Astrocyte (in vitro differentiated cells and primary cell): ENCODE results near the gene MAPKAPK2. TPM values are rescaled to one million over a fixed set of nuclear protein-coding genes. Genes with fewer than 3 reads are reported as not detected.

Source experiments
- DNase-seq: peaks from one replicate; pipeline ENCODE4 v3.0.0-alpha.2; 2010; ENCODE audit warnings: low read depth
- FAIRE-seq: peaks from 2 replicates; lab custom pipeline; 2011; peaks lifted over from hg19 to GRCh38; lab: Jason Lieb, UNC
- H2AFZ ChIP-seq: 2 replicates; pipeline ENCODE4 v1.6.0; 2012; ENCODE audit warnings: low read depth, low read length, inconsistent platforms
- H3K27ac ChIP-seq: 2 replicates; pipeline ENCODE4 v1.5.1; 2011; ENCODE audit warnings: low read depth, low read length, inconsistent platforms
- H3K27me3 ChIP-seq: 2 replicates; pipeline ENCODE4 v1.6.0; 2011; ENCODE audit warnings: low read length, inconsistent platforms; ENCODE audit not compliant: insufficient read depth
- H3K36me3 ChIP-seq: 2 replicates; pipeline ENCODE4 v1.5.1; 2011; ENCODE audit warnings: low read length, inconsistent platforms; ENCODE audit not compliant: insufficient read depth
- H3K4me1 ChIP-seq: 2 replicates; pipeline ENCODE4 v1.5.1; 2011; ENCODE audit warnings: low read length, inconsistent platforms; ENCODE audit not compliant: insufficient read depth
- H3K4me2 ChIP-seq: 2 replicates; pipeline ENCODE4 v1.6.0; 2012; ENCODE audit warnings: low read length, inconsistent platforms
- H3K4me3 ChIP-seq: 2 replicates; pipeline ENCODE4 v1.5.1; 2011; ENCODE audit warnings: low read depth, mild to moderate bottlenecking, low read length, inconsistent platforms; ENCODE audit not compliant: insufficient read depth
- H3K79me2 ChIP-seq: 2 replicates; pipeline ENCODE4 v1.6.0; 2012; ENCODE audit warnings: mild to moderate bottlenecking, low read length, inconsistent platforms; ENCODE audit not compliant: insufficient read depth
- H3K9ac ChIP-seq: 2 replicates; pipeline ENCODE4 v1.6.0; 2012; ENCODE audit warnings: mild to moderate bottlenecking, low read length, inconsistent platforms
- H3K9me3 ChIP-seq: 2 replicates; pipeline ENCODE4 v1.5.1; 2012; ENCODE audit warnings: low read depth, mild to moderate bottlenecking, low read length, inconsistent platforms; ENCODE audit not compliant: insufficient read depth
- H4K20me1 ChIP-seq: 2 replicates; pipeline ENCODE4 v1.6.0; 2012; ENCODE audit warnings: low read length, inconsistent platforms; ENCODE audit not compliant: insufficient read depth
- H3K27ac Mint-ChIP-seq: one replicate; pipeline ENCODE4 v1.8.0; 2021; ENCODE audit warnings: mild to moderate bottlenecking, mixed read lengths; ENCODE audit not compliant: unreplicated experiment
- H3K27me3 Mint-ChIP-seq: one replicate; pipeline ENCODE4 v1.8.0; 2021; ENCODE audit warnings: low read depth, mixed read lengths; ENCODE audit not compliant: unreplicated experiment
- H3K36me3 Mint-ChIP-seq: one replicate; pipeline ENCODE4 v1.8.0; 2021; ENCODE audit warnings: low read depth, mixed read lengths; ENCODE audit not compliant: unreplicated experiment
- H3K4me1 Mint-ChIP-seq: one replicate; pipeline ENCODE4 v1.8.0; 2021; ENCODE audit warnings: low read depth, mixed read lengths; ENCODE audit not compliant: unreplicated experiment
- H3K4me3 Mint-ChIP-seq: one replicate; pipeline ENCODE4 v1.8.0; 2021; ENCODE audit warnings: mild to moderate bottlenecking, moderate library complexity, mixed read lengths; ENCODE audit not compliant: unreplicated experiment
- H3K9me3 Mint-ChIP-seq: one replicate; pipeline ENCODE4 v1.8.0; 2021; ENCODE audit warnings: mild to moderate bottlenecking, mixed read lengths; ENCODE audit not compliant: unreplicated experiment
- CTCF ChIP-seq: IDR thresholded peaks from 2 replicates; pipeline ENCODE4 v1.5.1; 2011; ENCODE audit warnings: low read depth, mild to moderate bottlenecking, inconsistent platforms, low read length, moderate library complexity; ENCODE audit not compliant: insufficient read depth
- EZH2 ChIP-seq: IDR thresholded peaks from 2 replicates; pipeline ENCODE4 v1.6.1; 2012; ENCODE audit warnings: mild to moderate bottlenecking, low read length, inconsistent platforms; ENCODE audit not compliant: insufficient read depth
- total RNA-seq: library from RNA; stranded (reverse); gene quantifications from 2 replicates; pipeline ENCODE4 v1.2.1, GENCODE V29; 2021

The MAPKAPK2 gene
- total RNA-seq, 1 donor from 2014 or later = 108 TPM

- no peak for FAIRE-seq
- DNase-seq = peak; percentile 45
Measured at GRCh38 chr1:206714331-206715058, 29.8 kb downstream of the MAPKAPK2 start.

GRCh38 chr1:206715120-206715519, 30.4 kb downstream of the MAPKAPK2 start:
- Mint-ChIP-seq H3K9me3 (no peaks in the 10 kb centered on the region), H3K4me3 (no peak overlapping the region), H3K36me3 (peaks cover 3% of the 10 kb centered on the region), H3K4me1 (peaks cover 50% of the 10 kb centered on the region), H3K27ac (no peak overlapping the region), H3K27me3 (no peaks in the 10 kb centered on the region)
- Histone ChIP-seq H2AFZ (no peak overlapping the region), H3K27me3 (no peaks in the 10 kb centered on the region), H3K9me3 (no peaks in the 10 kb centered on the region), H3K4me2 (no peak overlapping the region), H3K4me1 (peaks cover 18% of the 10 kb centered on the region), H3K36me3 (no peaks in the 10 kb centered on the region), H4K20me1 (peaks cover 99% of the 10 kb centered on the region), H3K9ac (no peak overlapping the region), H3K79me2 (peaks cover 100% of the 10 kb centered on the region), H3K4me3 (no peak overlapping the region), H3K27ac (no peak overlapping the region)
- no peak for FAIRE-seq
- DNase-seq = no peak
- no peak for TF ChIP-seq EZH2
- TF ChIP-seq CTCF = no peak

More at GRCh38 chr1:206714331-206715058, 29.8 kb downstream of the MAPKAPK2 start:
- Histone ChIP-seq H4K20me1 (peaks cover 99% of the 10 kb centered on the region), H3K9me3 (no peaks in the 10 kb centered on the region), H3K36me3 (no peaks in the 10 kb centered on the region), H2AFZ (no peak overlapping the region), H3K4me1 (peaks cover 23% of the 10 kb centered on the region), H3K79me2 (peaks cover 100% of the 10 kb centered on the region), H3K9ac (no peak overlapping the region), H3K4me2 (no peak overlapping the region), H3K4me3 (no peak overlapping the region), H3K27me3 (no peaks in the 10 kb centered on the region), H3K27ac (no peak overlapping the region)
- Mint-ChIP-seq H3K27me3 (no peaks in the 10 kb centered on the region), H3K36me3 (peaks cover 3% of the 10 kb centered on the region), H3K4me1 (peaks cover 49% of the 10 kb centered on the region), H3K27ac (no peak overlapping the region), H3K9me3 (no peaks in the 10 kb centered on the region), H3K4me3 (no peak overlapping the region)
- TF ChIP-seq CTCF (no peak), EZH2 (no peak)

GRCh38 chr1:206715552-206716158, 30.9 kb downstream of the MAPKAPK2 start:
- Histone ChIP-seq H3K4me1 (peaks cover 14% of the 10 kb centered on the region), H3K27ac (no peak overlapping the region), H4K20me1 (peaks cover 99% of the 10 kb centered on the region), H3K4me3 (no peak overlapping the region), H3K9me3 (no peaks in the 10 kb centered on the region), H3K27me3 (no peaks in the 10 kb centered on the region), H3K36me3 (no peaks in the 10 kb centered on the region), H3K4me2 (no peak overlapping the region), H3K79me2 (peaks cover 100% of the 10 kb centered on the region), H3K9ac (no peak overlapping the region), H2AFZ (no peak overlapping the region)
- Mint-ChIP-seq H3K27me3 (no peaks in the 10 kb centered on the region), H3K4me1 (peaks cover 45% of the 10 kb centered on the region), H3K4me3 (no peak overlapping the region), H3K9me3 (no peaks in the 10 kb centered on the region), H3K36me3 (peaks cover 3% of the 10 kb centered on the region), H3K27ac (no peak overlapping the region)
- no peak for DNase-seq
- no peak for TF ChIP-seq EZH2
- TF ChIP-seq CTCF = no peak
- no peak for FAIRE-seq
